GM18498 (cell line): ENCODE results near the gene NRROS.
"Not testable (repeated sequence)": the region's sequence is repeated elsewhere in the genome, so short reads cannot be mapped to it uniquely, and the experiment has no call there.

Source experiments
- ATAC-seq: cut with Tn5 transposase; IDR thresholded peaks from one replicate; pipeline ENCODE4 v1.9.1; 2021; ENCODE audit warnings: mild to moderate bottlenecking, moderate library complexity; ENCODE audit not compliant: unreplicated experiment

The NRROS gene

GRCh38 chr3:196624067-196624790 lies 15.3 kb upstream of the NRROS start:
- peak; percentile 61 for ATAC-seq

- ATAC-seq: no peak
Measured at GRCh38 chr3:196624907-196625306, 14.6 kb upstream of the NRROS start.

GRCh38 chr3:196625331-196625730 lies 14.2 kb upstream of the NRROS start:
- ATAC-seq: no peak

- ATAC-seq: no peak
Measured at GRCh38 chr3:196627918-196628231, 11.6 kb upstream of the NRROS start.

GRCh38 chr3:196629228-196629627 lies 10.3 kb upstream of the NRROS start:
- ATAC-seq: no peak

GRCh38 chr3:196631682-196632045 lies 7.8 kb upstream of the NRROS start:
- ATAC-seq: peak; percentile 0

GRCh38 chr3:196632046-196632751 lies 7.3 kb upstream of the NRROS start:
- peak; percentile 78 for ATAC-seq

- ATAC-seq: no peak
Measured at GRCh38 chr3:196633555-196634151, 5.8 kb upstream of the NRROS start.

- ATAC-seq: no peak
Measured at GRCh38 chr3:196634224-196634623, 5.3 kb upstream of the NRROS start.

- ATAC-seq: no peak
Measured at GRCh38 chr3:196634829-196635228, 4.7 kb upstream of the NRROS start.

GRCh38 chr3:196636369-196637349 lies 2.8 kb upstream of the NRROS start:
- no peak for ATAC-seq

- ATAC-seq: not testable (repeated sequence)
Measured at GRCh38 chr3:196637941-196638340, 1.6 kb upstream of the NRROS start.

GRCh38 chr3:196638861-196639482 lies 522 bp upstream of the NRROS start:
- peak; percentile 0 for ATAC-seq

- ATAC-seq: no peak
Measured at GRCh38 chr3:196640297-196641018, 964 bp downstream of the NRROS start.

- ATAC-seq: no peak
Measured at GRCh38 chr3:196641333-196642054, 2.0 kb downstream of the NRROS start.

- no peak for ATAC-seq
Measured at GRCh38 chr3:196642434-196642833, 2.9 kb downstream of the NRROS start.

- ATAC-seq: peak; percentile 79
Measured at GRCh38 chr3:196643201-196643749, 3.8 kb downstream of the NRROS start.

- no peak for ATAC-seq
Measured at GRCh38 chr3:196643761-196644160, 4.3 kb downstream of the NRROS start.

GRCh38 chr3:196645096-196645495 lies 5.6 kb downstream of the NRROS start:
- no peak for ATAC-seq
